HEK293 (cell line): Measurements from ENCODE around the gene PTGES3L.

Source experiments
- ATF2 ChIP-seq: fragments of 450-650 bp; formaldehyde crosslinking; IDR thresholded peaks from 2 replicates; pipeline ENCODE4 v1.5.1; 2016; ENCODE audit warnings: missing biosample characterization, missing genetic modification characterization, low read depth
- BCL6B ChIP-seq: fragments of 450-650 bp; formaldehyde crosslinking; IDR thresholded peaks from 2 replicates; pipeline ENCODE4 v1.5.1; 2017; ENCODE audit warnings: missing biosample characterization, missing genetic modification characterization
- GLIS1 ChIP-seq: fragments of 450-650 bp; formaldehyde crosslinking; IDR thresholded peaks from 2 replicates; pipeline ENCODE4 v1.5.1; 2016; ENCODE audit warnings: missing biosample characterization, missing genetic modification characterization
- HOXD13 ChIP-seq: sonication (generic); formaldehyde crosslinking; IDR thresholded peaks from 2 replicates; pipeline ENCODE4 v1.8.0; 2022; ENCODE audit warnings: missing genetic modification reagents, borderline replicate concordance
- KLF10 ChIP-seq: fragments of 450-650 bp; IDR thresholded peaks from 2 replicates; pipeline ENCODE4 v1.5.1; 2018; ENCODE audit warnings: missing biosample characterization, mild to moderate bottlenecking, missing genetic modification characterization
- TCF7L2 ChIP-seq: IDR thresholded peaks from 2 replicates; pipeline ENCODE4 v1.6.1; 2011; ENCODE audit warnings: low read depth, mild to moderate bottlenecking, inconsistent platforms, low read length, moderate library complexity, borderline replicate concordance
- ZBTB21 ChIP-seq: fragments of 450-650 bp; formaldehyde crosslinking; IDR thresholded peaks from 2 replicates; pipeline ENCODE4 v1.5.1; 2017; ENCODE audit warnings: missing biosample characterization, missing genetic modification characterization
- ZIC2 ChIP-seq: fragments of 450-650 bp; formaldehyde crosslinking; IDR thresholded peaks from 2 replicates; pipeline ENCODE4 v1.5.1; 2016; ENCODE audit warnings: missing biosample characterization, missing genetic modification characterization
- ZNF10 ChIP-seq: fragments of 450-650 bp; formaldehyde crosslinking; IDR thresholded peaks from 2 replicates; pipeline ENCODE4 v1.5.1; 2017; ENCODE audit warnings: missing biosample characterization, missing genetic modification characterization
- ZNF26 ChIP-seq: fragments of 450-650 bp; formaldehyde crosslinking; IDR thresholded peaks from 2 replicates; pipeline ENCODE4 v1.5.1; 2016; ENCODE audit warnings: missing biosample characterization, missing genetic modification characterization
- ZNF302 ChIP-seq: fragments of 450-650 bp; formaldehyde crosslinking; IDR thresholded peaks from 2 replicates; pipeline ENCODE4 v1.5.1; 2016; ENCODE audit warnings: missing biosample characterization, missing genetic modification characterization, low read depth
- ZNF335 ChIP-seq: fragments of 450-650 bp; formaldehyde crosslinking; conservative IDR thresholded peaks from 2 replicates; pipeline ENCODE4 v1.5.1; 2016; ENCODE audit warnings: missing biosample characterization, missing genetic modification characterization
- ZNF341 ChIP-seq: fragments of 450-650 bp; formaldehyde crosslinking; IDR thresholded peaks from 2 replicates; pipeline ENCODE4; 2016; ENCODE audit warnings: low read depth, missing biosample characterization, missing genetic modification characterization
- ZNF350 ChIP-seq: fragments of 450-650 bp; formaldehyde crosslinking; IDR thresholded peaks from 2 replicates; pipeline ENCODE4 v1.5.0; 2017; ENCODE audit warnings: missing biosample characterization, mild to moderate bottlenecking, missing genetic modification characterization
- ZNF354C ChIP-seq: fragments of 450-650 bp; formaldehyde crosslinking; IDR thresholded peaks from 2 replicates; pipeline ENCODE4 v1.5.1; 2016; ENCODE audit warnings: missing biosample characterization, missing genetic modification characterization, low read depth, borderline replicate concordance
- ZNF404 ChIP-seq: fragments of 450-650 bp; formaldehyde crosslinking; IDR thresholded peaks from 2 replicates; pipeline ENCODE4 v1.5.1; 2017; ENCODE audit warnings: missing biosample characterization, missing genetic modification characterization
- ZNF544 ChIP-seq: fragments of 450-650 bp; formaldehyde crosslinking; IDR thresholded peaks from 2 replicates; pipeline ENCODE4 v1.5.0; 2017; ENCODE audit warnings: missing biosample characterization, missing genetic modification characterization
- ZNF747 ChIP-seq: fragments of 450-650 bp; formaldehyde crosslinking; IDR thresholded peaks from 2 replicates; pipeline ENCODE4 v1.5.1; 2016; ENCODE audit warnings: missing biosample characterization, missing genetic modification characterization
- ZNF768 ChIP-seq: fragments of 450-650 bp; formaldehyde crosslinking; IDR thresholded peaks from 2 replicates; pipeline ENCODE4 v1.5.1; 2018; ENCODE audit warnings: missing biosample characterization, mild to moderate bottlenecking, missing genetic modification characterization
- ZNF776 ChIP-seq: fragments of 450-650 bp; formaldehyde crosslinking; IDR thresholded peaks from 2 replicates; pipeline ENCODE4 v1.5.0; 2017; ENCODE audit warnings: missing biosample characterization, missing genetic modification characterization, borderline replicate concordance
- ZNF791 ChIP-seq: fragments of 450-650 bp; formaldehyde crosslinking; IDR thresholded peaks from 2 replicates; pipeline ENCODE4 v1.5.1; 2016; ENCODE audit warnings: missing biosample characterization, missing genetic modification characterization
- TF ChIP-seq, protein P1 (sequence below): fragments of 450-650 bp; formaldehyde crosslinking; IDR thresholded peaks from 2 replicates; pipeline ENCODE4 v1.5.1; 2016; ENCODE audit warnings: missing biosample characterization, missing genetic modification characterization, borderline replicate concordance
- TF ChIP-seq, protein P2 (sequence below): fragments of 450-650 bp; formaldehyde crosslinking; IDR thresholded peaks from 2 replicates; pipeline ENCODE4 v1.5.1; 2016; ENCODE audit warnings: missing biosample characterization, missing genetic modification characterization
- TF ChIP-seq, protein P3 (sequence below): fragments of 450-650 bp; formaldehyde crosslinking; conservative IDR thresholded peaks from 2 replicates; pipeline ENCODE4 v1.5.1; 2016; ENCODE audit warnings: low read depth, missing biosample characterization, missing genetic modification characterization

PTGES3L gene

DNA sequence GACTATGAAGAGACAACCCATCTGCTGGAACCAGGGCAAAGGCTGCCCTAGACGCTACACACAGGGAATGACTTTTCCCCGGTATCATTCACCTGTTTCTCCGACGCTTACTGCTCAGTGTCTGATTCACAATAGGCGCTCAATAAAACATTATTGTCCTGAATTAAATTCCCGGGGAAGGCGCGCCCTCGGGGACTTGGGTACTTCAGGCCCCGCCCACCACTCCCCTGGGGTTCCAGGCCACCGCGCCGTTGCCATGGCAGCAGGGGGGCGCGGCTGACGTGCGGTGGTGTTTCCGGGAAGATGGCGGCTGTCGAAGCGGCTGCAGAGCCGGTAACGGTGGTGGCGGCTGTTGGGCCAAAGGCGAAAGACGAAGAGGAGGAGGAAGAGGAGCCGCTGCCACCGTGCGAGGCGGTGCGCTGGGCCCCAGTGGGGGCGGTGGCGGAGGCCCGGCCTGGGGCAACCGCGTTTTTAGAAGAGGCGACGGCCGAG, 440 bp upstream of the PTGES3L start, which contains the start of gene RUNDC1 (continued):
- no peak for TF ChIP-seq ATF2 (tag by site-specific recombination)
- TF ChIP-seq ZNF335: peak; percentile 98
- TF ChIP-seq GLIS1 (tag by site-specific recombination): peak; percentile 82
- TF ChIP-seq, protein P1, sequence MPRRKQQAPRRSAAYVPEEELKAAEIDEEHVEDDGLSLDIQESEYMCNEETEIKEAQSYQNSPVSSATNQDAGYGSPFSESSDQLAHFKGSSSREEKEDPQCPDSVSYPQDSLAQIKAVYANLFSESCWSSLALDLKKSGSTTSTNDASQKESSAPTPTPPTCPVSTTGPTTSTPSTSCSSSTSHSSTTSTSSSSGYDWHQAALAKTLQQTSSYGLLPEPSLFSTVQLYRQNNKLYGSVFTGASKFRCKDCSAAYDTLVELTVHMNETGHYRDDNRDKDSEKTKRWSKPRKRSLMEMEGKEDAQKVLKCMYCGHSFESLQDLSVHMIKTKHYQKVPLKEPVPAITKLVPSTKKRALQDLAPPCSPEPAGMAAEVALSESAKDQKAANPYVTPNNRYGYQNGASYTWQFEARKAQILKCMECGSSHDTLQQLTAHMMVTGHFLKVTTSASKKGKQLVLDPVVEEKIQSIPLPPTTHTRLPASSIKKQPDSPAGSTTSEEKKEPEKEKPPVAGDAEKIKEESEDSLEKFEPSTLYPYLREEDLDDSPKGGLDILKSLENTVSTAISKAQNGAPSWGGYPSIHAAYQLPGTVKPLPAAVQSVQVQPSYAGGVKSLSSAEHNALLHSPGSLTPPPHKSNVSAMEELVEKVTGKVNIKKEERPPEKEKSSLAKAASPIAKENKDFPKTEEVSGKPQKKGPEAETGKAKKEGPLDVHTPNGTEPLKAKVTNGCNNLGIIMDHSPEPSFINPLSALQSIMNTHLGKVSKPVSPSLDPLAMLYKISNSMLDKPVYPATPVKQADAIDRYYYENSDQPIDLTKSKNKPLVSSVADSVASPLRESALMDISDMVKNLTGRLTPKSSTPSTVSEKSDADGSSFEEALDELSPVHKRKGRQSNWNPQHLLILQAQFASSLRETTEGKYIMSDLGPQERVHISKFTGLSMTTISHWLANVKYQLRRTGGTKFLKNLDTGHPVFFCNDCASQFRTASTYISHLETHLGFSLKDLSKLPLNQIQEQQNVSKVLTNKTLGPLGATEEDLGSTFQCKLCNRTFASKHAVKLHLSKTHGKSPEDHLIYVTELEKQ (tag by site-specific recombination): no peak
- TF ChIP-seq, protein P2, sequence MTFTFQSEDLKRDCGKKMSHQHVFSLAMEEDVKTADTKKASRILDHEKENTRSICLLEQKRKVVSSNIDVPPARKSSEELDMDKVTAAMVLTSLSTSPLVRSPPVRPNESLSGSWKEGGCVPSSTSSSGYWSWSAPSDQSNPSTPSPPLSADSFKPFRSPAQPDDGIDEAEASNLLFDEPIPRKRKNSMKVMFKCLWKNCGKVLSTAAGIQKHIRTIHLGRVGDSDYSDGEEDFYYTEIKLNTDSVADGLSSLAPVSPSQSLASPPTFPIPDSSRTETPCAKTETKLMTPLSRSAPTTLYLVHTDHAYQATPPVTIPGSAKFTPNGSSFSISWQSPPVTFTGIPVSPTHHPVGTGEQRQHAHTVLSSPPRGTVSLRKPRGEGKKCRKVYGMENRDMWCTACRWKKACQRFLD: no peak
- TF ChIP-seq ZNF776 (tag by site-specific recombination): no peak
- TF ChIP-seq TCF7L2: no peak
- TF ChIP-seq ZNF302 (tag by site-specific recombination): no peak
- peak; percentile 97 for TF ChIP-seq KLF10
- no peak for TF ChIP-seq ZNF341
- no peak for TF ChIP-seq ZIC2
- TF ChIP-seq ZNF10: no peak
- TF ChIP-seq ZNF791: no peak
- no peak for TF ChIP-seq ZNF544 (tag by site-specific recombination)
- no peak for TF ChIP-seq ZBTB21 (tag by site-specific recombination)
- no peak for TF ChIP-seq ZNF350 (tag by site-specific recombination)
- no peak for TF ChIP-seq HOXD13 (CRISPR knock-in tag)
- TF ChIP-seq ZNF768 (tag by site-specific recombination): no peak
- no peak for TF ChIP-seq ZNF747 (tag by site-specific recombination)
- no peak for TF ChIP-seq BCL6B (tag by site-specific recombination)
- TF ChIP-seq ZNF404 (tag by site-specific recombination): no peak
- no peak for TF ChIP-seq ZNF354C (tag by site-specific recombination)
- TF ChIP-seq, protein P3, sequence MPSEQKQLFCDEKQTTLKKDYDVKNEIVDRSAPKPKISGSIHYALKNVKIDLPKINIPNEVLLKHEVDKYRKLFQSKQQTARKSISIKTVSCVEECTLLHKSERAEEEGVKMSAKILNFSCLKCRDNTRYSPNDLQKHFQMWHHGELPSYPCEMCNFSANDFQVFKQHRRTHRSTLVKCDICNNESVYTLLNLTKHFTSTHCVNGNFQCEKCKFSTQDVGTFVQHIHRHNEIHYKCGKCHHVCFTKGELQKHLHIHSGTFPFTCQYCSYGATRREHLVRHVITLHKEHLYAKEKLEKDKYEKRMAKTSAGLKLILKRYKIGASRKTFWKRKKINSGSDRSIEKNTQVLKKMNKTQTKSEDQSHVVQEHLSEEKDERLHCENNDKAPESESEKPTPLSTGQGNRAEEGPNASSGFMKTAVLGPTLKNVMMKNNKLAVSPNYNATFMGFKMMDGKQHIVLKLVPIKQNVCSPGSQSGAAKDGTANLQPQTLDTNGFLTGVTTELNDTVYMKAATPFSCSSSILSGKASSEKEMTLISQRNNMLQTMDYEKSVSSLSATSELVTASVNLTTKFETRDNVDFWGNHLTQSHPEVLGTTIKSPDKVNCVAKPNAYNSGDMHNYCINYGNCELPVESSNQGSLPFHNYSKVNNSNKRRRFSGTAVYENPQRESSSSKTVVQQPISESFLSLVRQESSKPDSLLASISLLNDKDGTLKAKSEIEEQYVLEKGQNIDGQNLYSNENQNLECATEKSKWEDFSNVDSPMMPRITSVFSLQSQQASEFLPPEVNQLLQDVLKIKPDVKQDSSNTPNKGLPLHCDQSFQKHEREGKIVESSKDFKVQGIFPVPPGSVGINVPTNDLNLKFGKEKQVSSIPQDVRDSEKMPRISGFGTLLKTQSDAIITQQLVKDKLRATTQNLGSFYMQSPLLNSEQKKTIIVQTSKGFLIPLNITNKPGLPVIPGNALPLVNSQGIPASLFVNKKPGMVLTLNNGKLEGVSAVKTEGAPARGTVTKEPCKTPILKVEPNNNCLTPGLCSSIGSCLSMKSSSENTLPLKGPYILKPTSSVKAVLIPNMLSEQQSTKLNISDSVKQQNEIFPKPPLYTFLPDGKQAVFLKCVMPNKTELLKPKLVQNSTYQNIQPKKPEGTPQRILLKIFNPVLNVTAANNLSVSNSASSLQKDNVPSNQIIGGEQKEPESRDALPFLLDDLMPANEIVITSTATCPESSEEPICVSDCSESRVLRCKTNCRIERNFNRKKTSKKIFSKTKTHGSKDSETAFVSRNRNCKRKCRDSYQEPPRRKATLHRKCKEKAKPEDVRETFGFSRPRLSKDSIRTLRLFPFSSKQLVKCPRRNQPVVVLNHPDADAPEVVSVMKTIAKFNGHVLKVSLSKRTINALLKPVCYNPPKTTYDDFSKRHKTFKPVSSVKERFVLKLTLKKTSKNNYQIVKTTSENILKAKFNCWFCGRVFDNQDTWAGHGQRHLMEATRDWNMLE (tag by site-specific recombination): no peak
- TF ChIP-seq ZNF26 (tag by site-specific recombination): no peak
